NCI-H2196 (cell line): ENCODE results near the gene MDP1.
"Not testable (repeated sequence)": the region's sequence is repeated elsewhere in the genome, so short reads cannot be mapped to it uniquely, and the experiment has no call there.

Experiments used
- DNase-seq: peaks from one replicate; lab custom pipeline; 2025; ENCODE audit not compliant: unreplicated experiment; lab: John Stamatoyannopoulos, UW

Gene MDP1

GRCh38 chr14:24202538-24202937 lies 13.3 kb downstream of the MDP1 start:
- DNase-seq, result not testable (repeated sequence)

DNA sequence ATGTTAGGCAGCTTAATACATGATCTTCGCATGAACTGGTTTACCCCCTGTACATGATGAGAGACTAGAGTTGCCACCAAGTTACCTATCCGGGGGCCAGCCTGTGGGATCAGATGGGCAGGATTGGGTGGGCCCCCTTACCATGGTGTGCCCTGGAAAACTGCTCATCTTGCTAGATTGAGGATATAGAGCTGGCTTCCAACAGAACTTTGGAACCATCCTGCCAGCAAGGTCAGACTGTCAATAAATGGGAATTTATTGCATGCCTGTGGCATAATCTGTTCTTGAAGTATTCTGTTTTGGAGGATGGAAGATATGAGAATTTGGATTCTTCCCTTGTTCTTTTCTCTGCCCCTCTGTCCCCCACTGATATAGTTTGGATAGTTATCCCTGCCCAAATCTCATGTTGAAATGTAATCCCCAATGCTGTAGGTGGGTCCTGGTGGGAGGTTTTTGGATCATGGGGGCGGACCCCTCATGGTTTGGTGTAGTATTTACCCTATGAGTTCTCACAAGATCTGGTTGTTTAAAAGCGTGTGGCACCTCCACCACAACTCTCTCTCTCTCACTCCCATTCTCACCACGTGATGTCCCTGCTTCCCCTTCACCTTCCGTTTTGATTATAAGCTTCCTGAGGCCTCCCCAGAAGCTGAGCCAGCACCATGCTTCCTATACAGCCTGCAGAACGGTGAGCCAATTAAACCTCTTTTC lies 16.9 kb downstream of the MDP1 start:
- no peak for DNase-seq

DNA sequence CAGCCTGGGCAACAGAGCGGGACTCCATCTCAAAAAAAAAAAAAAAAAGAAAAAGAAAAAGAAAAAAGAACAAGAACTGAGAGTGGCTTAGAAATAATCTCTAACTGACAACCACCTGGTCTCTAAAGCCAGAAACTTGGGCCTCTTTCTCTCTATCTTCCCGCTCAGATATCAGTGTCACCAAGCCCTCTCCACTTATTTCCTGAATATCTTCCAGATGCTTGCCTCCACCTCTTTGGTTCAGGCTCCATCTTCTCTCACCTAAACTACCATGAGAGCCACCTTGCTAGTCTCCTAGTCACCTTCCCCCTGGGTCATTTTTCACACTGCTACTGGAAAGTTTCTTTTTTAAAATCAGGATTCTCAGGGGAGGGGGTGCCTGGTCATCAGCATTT lies 18.8 kb downstream of the MDP1 start:
- no peak for DNase-seq

- peak; percentile 11 for DNase-seq
These were observed 19.5 kb downstream of the MDP1 start for GRCh38 chr14:24196071-24197055.

DNA sequence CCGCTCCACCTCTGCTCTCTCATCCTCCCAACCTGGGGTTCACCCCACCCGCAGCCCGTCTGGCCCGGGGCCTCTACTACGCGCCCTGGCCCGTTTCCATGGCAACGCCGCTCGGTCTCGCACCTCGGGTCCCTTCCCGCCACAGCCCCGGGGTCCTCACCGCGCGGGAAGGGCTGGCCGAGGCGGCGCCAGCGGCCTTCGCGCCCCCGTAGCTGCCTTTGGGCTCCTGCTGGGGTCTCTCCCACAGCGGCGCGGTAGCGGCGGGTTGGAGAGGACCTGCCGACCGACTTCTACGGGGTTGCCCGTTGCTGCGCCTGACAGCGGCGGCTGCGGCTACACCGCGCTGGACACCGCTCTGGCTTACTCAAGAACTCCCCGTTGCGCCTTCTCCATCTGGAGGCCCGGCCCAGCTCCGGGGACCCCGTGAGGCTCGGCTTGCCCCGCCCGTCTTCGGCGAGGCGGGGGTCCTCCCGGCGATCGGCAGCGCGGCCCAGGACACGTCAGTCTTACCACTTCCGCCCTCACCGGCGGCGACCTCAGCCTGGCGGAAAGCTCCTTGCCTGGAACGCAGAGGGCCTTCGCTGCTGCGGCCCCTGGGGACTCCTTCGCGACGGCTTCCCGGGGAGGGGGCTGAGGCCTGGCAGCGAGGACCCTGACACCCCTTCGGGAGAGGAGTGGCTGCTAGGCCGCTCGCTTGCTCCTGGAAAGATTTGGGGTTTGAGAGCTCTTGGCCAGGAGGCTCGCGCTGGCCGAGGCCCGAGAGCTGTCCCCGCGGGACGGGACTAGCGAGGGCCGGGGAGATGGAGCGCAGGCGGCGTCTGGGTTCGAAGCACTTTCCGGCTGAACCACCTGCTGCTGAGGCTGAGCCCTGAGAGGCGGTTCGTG lies 20.4 kb downstream of the MDP1 start, which contains the start of gene TM9SF1:
Gene TM9SF1, minus strand, starts transcription at position 256 of the 885 bp plus-strand sequence. CDS start 422 bp downstream, outside the sequence.
- DNase-seq, result peak; percentile 78

GRCh38 chr14:24194873-24195185 lies 21.0 kb downstream of the MDP1 start:
- no peak for DNase-seq

- no peak for DNase-seq
These were observed 21.5 kb downstream of the MDP1 start for GRCh38 chr14:24194186-24194872.

DNA sequence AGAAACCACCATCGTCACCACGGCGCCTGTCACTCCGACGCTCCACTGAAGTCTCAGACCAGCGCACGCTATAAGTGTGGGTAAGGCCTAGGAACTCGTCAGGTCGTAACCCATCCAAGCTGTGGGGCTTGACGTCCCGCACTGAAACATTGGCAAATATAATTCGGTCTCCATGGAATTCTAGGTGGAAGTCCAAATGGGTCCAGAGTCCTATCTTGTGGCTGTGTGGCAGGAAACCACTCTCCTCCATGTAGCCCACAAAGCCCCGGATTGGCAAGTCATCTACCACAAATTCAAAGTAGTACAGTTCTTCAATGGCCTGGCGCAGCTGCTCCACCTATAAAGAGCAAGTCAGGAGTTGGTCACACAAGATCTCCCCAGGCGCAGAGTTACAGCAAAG lies 22.9 kb downstream of the MDP1 start:
- no peak for DNase-seq

- DNase-seq, result no peak
These were observed 25.4 kb downstream of the MDP1 start for GRCh38 chr14:24190416-24190815.

DNA sequence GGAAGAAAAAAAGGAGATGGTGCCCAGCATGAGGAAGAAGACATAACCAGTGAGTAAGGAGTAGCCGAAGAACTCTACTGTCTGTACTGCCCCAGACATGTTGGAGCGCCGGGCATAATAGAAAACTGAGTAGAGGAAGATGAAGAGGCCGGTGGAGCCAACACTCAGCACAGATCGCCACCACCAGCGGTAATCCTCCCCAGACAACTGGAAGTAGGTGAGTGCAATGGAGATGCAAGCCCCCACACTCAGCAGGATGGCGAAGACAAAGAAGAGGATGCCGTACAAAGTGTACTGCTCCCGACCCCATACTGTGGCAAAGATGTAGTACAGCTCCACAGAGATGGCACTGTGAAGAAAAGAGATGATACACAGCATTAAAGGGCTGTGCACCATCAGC lies 26.4 kb downstream of the MDP1 start:
- DNase-seq, result no peak

DNA sequence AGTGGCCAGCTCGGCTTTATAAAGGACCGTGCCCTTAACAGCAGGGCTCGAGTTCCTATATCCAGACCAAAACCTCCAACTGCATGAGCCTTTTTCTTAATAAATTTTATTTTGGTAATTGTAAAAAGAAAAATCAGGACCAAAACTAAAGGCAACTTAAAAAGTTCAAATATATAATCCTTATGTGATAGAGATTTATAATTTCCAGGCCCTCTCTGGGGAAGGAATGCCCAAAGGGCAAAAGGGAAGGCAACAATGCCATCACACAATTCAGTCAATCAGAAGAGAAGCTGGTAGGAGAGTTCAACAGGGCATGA lies 26.8 kb downstream of the MDP1 start:
- DNase-seq, result no peak

DNA sequence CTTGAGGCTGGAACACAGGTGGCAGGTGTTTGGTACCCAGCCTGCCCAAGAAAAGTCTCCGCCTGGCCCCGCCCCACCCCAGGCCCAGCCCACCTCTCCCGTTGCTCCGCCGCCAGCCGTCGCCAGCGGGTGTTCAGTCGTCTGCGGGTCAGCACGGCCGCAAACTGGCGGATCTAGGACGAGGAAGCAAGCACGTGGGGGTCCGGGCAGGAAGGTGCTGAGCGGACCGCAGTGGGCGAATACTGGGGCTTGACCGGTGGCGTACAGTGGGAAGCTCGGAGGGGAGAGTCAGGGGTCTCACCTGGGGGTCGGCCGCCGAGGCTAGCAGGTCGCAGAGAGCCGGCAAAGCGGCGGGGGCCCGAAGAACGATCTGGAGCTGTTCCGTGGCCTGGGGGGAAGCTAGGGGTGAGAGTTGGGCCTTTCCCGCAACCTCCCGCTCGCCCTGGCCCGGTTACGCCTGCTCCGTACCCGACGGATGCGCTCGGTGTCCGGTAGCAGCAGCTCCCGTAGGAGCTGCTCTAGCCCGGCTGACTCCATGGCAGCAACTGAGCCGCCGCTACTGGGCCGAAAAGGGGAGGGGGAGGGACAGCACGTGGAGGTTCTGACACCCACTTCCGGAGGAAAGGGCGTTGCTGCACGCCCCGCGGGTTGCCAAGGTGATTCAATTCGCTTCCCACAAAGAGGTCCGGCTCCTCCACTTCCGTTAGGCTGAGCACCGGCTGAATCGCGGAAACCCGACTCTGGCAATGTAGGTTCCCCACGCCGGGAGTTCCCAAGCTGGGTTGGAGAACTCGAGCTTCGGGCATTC lies 27.4 kb downstream of the MDP1 start, which contains the start of gene IPO4:
Gene IPO4, minus strand, starts transcription at position 566 of the 808 bp plus-strand sequence. Its CDS starts 29 bp downstream, at position 537.
- peak; percentile 98 for DNase-seq

DNA sequence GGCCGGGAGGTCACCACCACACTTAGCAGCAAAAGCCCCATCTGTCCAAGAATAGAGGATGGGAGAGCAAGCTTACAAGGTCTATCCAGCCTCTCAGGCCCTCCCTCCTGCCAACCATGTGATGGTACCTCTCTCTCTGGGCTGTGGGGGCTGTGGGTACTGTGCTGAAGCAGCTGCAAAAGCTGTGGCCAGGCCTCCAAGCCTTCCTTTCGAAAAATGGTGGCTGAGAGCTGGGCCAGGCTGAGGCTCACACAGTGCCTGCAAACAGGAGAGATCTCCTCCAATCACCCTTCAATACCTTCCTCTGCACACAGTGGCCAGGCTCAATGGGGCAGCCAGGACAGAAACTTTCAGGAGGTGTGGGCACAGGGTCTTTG lies 28.3 kb downstream of the MDP1 start:
- no peak for DNase-seq

- DNase-seq, result no peak
These were observed 28.9 kb downstream of the MDP1 start for GRCh38 chr14:24186831-24187538.

DNA sequence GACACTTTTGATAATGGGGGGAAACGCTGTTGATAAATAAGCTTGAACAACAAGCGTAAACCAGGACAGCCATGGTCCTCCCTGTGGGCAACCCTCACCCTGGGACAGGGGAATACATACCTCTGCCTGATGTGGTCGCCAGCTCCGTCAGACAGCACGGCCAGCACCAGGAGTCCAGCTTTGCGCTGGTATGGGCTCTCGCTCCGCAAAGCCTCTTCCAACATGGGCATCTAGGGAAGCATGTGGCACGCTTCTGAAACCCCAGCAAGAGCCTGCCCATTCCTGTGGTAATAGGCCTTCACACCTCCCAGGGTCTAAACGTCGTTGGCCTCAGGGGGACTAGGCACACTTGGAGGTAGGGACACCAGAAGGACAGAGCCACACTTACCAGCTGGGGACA lies 30.1 kb downstream of the MDP1 start:
- DNase-seq, result no peak

DNA sequence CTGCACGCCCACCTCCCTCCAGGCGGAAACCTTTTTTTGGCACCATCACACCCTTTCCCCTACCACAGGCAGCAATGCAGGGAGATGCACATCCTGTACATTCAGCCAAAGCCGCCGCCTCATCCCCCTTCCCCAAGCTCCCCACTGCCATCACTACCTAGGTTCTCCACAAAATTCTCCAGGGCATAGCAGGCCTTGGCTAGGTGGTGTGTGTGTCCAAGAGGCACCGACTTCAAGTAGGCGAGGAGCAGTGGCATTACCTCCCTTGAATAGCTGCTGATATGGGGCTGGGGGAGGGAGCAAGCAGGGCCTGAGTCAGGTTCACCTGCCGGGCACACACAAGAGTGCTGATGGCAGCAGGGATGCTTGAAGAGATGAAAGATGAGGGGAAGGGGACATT lies 30.8 kb downstream of the MDP1 start:
- no peak for DNase-seq

DNA sequence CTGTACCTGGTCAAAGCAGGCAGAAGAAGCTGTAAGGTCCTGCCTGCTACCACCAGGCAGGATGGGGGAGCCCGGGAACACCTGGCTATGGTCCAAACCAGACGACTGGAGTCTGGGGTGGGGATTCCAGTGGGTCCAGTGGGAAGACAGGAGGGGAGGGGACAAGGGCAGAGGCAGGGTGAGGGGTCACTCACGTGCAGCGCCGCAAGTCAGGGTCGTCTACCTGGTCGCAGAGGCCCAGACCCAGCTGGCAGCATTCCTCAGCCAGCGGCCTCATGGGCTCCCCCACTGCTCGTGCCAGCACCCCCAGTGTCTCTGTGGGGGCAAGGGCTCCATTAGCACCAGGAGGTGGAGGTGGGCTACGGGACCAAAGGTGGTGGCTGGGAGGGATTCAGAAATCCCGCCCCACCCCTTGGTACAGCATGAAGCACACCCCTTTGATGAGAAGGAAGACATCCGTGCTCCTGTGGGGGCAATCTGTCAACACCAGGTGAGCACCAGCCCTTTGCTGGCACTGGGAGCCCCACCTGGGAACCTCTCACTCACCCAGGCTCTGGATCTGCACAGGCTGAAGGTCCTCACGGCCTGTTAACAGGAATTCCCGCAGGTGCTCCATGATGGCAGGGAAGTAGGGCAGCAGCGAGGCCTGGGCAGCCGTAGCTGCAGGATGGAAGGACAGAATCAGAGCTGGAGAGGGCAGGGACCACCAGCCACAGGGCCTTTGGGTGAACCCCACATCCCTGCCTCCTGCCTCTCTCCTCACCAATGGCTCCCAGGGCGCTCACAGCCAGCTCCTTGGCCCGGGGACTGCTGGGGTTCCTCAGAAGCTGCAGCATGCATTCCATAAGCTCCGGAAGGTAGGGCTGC lies 31.5 kb downstream of the MDP1 start:
- no peak for DNase-seq

GRCh38 chr14:24183014-24183481 lies 32.8 kb downstream of the MDP1 start:
- DNase-seq, result no peak
